GM18951 (cell line): ENCODE data around the gene ADAMTS20.

Source experiments
- POLR2A ChIP-seq: IDR thresholded peaks from 4 replicates; pipeline ENCODE4 v1.6.1; 2011; ENCODE audit warnings: mild to moderate bottlenecking; ENCODE audit not compliant: insufficient read length, insufficient read depth; ENCODE audit errors: extremely low read depth
- in situ Hi-C: fragments of 300-500 bp; cut with MboI; formaldehyde crosslinking; loops from one replicate; pipeline ENCODE4 v1.12.0; 2022; ENCODE audit warnings: low sequenced_read_pairs, mixed read lengths, inconsistent platforms; ENCODE audit not compliant: unreplicated experiment

The ADAMTS20 gene

DNA sequence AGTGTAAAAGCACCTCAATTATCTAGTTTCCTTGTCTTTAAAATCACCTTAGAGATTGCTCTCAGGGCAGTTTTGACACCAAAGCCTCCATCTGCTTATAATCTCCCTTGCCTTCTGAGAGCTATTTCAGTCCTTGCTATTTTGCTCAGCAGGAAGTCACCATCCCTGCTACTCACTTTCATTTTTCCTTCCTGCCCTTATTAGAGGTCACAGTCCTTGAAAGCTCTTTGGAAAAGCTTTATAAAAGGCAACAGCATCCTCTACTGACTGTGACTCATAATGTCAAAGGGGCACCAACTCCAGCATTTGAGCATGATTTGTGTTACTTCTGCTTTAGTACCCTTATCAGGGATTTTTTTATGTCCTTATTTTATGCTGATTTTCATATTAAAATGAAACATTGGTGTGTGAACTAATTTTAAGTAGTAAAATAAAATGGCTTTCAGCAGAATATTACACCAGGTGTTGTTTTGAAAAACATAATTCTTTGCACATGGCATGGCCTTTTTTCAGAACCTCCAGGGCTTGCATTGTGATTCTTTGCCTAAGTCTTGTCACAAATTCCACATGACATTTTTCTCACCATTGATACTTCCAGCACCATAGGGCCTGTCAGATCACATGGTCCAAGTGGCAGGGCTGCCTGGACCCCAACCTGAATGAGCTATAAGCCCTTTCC lies 213.0 kb downstream of the ADAMTS20 start:
- in situ Hi-C loops = loop anchor here (25.0 kb wide), 1 partner anchor 852 kb away; no protein-coding TSS in a partner anchor

GRCh38 chr12:43337571-43338444 lies 214.2 kb downstream of the ADAMTS20 start:
- in situ Hi-C loops = loop anchor here (25.0 kb wide), 1 partner anchor 851 kb away; no protein-coding TSS in a partner anchor
- no peak for TF ChIP-seq POLR2A

More for the DNA sequence above, 213.0 kb downstream of the ADAMTS20 start:
- TF ChIP-seq POLR2A = no peak

DNA sequence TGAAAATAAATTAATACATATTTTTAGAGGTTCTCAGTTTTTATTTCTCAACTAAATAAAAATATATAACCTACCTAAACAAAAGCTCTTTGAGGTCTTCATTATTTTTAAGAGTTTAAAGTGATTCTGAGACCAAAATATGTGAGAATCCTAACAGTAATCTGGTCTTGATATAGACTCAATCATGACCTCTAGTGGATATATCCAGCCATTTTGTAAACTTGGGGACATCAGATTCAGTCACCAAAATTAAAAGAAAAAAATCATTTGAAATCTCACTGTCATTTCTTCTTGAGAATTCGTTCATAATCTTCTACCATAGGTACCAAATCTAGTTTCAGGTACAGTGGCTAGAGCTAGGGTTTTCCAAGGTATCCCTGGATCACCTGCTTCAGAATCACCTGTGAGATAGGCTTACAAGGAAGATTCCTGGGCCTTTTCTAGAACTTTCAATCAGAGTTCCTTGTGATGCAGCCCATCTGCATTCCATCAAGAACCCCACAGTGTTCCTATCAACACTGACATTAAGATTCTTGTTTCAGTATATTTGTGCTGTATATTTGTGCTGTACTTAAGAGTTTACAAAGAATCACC lies 214.9 kb downstream of the ADAMTS20 start:
- TF ChIP-seq POLR2A = no peak
- in situ Hi-C loops = loop anchor here (25.0 kb wide), 1 partner anchor 850 kb away; no protein-coding TSS in a partner anchor

DNA sequence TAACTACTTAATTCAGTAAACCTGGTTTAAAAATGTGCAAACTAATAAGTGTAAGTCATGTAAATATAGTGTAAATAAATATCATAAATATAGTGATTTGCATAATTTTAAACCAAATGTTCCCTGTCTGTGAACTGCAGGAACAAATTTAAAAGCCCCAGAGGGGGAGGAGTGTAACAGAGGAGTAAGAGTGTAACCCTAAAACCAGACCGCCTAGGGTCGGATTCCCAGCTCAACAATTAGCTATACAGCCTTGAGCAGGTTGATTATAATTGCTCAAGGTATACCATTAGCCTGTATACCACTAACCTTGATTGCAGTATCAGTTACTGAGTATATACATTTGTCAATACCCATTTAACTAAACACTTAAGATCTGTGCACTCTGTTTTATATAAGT lies 218.4 kb downstream of the ADAMTS20 start:
- in situ Hi-C loops = loop anchor here (25.0 kb wide), 1 partner anchor 846 kb away; no protein-coding TSS in a partner anchor
- TF ChIP-seq POLR2A = no peak

- in situ Hi-C loops = loop anchor here (25.0 kb wide), 1 partner anchor 846 kb away; no protein-coding TSS in a partner anchor
- no peak for TF ChIP-seq POLR2A
Measured at GRCh38 chr12:43332977-43333640, 218.9 kb downstream of the ADAMTS20 start.

- no peak for TF ChIP-seq POLR2A
- in situ Hi-C loops = loop anchor here (25.0 kb wide), 1 partner anchor 845 kb away; no protein-coding TSS in a partner anchor
Measured at GRCh38 chr12:43331935-43332334, 220.1 kb downstream of the ADAMTS20 start.

DNA sequence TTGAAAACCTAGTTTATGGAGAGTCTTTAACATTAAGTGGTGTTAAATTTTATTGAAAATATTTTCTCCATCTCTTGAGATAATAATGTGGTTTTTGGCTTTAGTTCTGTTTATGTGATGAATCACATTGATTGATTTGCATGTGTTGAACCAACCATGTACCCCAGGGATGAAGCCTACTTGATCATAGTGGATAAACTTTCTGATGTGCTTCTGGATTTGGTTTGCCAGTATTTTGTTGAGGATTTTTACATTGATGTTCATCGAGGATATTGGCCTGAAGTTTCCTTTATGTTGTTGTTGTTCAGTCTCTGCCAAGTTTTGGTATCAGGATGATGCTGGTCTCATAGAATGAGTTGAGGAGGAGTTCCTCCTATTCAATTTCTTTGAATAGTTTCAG lies 222.6 kb downstream of the ADAMTS20 start:
- no peak for TF ChIP-seq POLR2A
- in situ Hi-C loops = loop anchor here (25.0 kb wide), 1 partner anchor 842 kb away; no protein-coding TSS in a partner anchor

- in situ Hi-C loops = loop anchor here (25.0 kb wide), 1 partner anchor 838 kb away; no protein-coding TSS in a partner anchor
- no peak for TF ChIP-seq POLR2A
Measured at GRCh38 chr12:43325786-43326185, 226.2 kb downstream of the ADAMTS20 start.

DNA sequence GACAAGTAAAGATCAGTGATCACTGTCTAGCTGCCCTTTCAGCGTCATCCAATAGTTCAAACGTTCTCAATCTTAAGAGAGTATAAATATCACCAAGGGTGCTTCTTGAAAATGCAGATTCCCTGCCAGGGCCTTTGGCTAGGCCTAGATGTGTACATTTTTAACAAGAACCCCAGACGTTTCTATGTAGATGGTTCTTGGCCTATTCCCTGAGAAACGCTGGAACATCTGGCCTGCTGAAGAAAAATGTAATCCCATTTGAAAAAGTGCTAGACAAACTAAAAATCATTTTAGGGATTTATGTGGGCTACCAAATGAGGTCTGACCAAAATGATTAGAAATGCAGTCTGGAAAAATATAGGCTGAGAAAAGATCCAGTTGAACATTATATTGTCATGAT lies 231.7 kb downstream of the ADAMTS20 start:
- in situ Hi-C loops = no loop called here
- TF ChIP-seq POLR2A = no peak

DNA sequence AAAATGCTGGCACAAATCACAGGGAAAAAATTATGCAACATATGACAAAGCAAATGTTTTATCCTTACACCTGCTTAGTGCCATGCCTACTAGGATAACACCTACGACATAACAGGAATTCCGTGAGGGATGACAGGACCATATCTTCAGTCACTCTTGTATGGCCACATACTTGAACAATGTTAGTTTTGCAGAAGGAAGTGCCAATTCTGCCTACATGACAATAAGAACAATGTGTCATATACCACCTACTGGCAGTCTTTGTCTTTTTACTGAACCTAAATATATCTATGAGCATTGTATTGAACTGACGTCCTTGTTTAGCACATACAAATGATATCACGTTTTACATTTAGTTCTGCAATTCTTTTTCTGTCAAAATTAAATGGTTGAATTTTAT lies 234.0 kb downstream of the ADAMTS20 start:
- in situ Hi-C loops = no loop called here
- no peak for TF ChIP-seq POLR2A

- TF ChIP-seq POLR2A = no peak
- in situ Hi-C loops = no loop called here
Measured at GRCh38 chr12:43317156-43317555, 234.8 kb downstream of the ADAMTS20 start.

DNA sequence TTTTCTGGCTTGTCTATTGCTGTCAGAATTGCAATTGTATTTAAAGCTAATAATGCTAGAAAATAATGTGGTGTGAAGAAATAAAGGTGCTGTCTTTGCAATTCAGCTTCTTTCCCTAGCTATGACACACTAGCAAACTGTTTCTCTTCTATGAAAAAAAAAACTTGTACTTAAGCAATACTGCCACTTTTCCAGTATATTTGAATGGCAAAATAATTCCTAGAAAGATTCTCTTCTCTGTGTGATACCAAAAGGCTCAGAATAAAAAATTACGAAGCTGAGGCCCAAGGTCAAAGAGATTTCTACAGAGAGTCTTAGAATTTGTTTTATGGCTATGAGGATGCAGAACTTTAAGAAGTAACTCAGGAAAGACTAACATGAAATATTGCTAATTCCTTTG lies 235.5 kb downstream of the ADAMTS20 start:
- TF ChIP-seq POLR2A = no peak
- in situ Hi-C loops = no loop called here
